Measurements from ENCODE around the gene CHPT1. TPM values are rescaled to one million over a fixed set of nuclear protein-coding genes. Genes with fewer than 3 reads are reported as not detected.
A peak's percentile ranks its signal among the peaks of the same experiment; 100 is the strongest.
"Not testable (repeated sequence)": the region's sequence is repeated elsewhere in the genome, so short reads cannot be mapped to it uniquely, and the experiment has no call there.

The CHPT1 gene
- polyA plus RNA-seq, 4 donors, result 37.9 to 60.6 (median 45.3) TPM

- no peak for DNase-seq (ENCODE audit: low read depth in 4 of 4, low spot score in 3 of 4)
Observed at GRCh38 chr12:101714877-101715444, 17.5 kb downstream of the CHPT1 start.

GRCh38 chr12:101719566-101719965 lies 22.1 kb downstream of the CHPT1 start:
- no peak for DNase-seq (ENCODE audit: low read depth in 4 of 4, low spot score in 3 of 4)

- no peak for DNase-seq (ENCODE audit: low read depth in 4 of 4, low spot score in 3 of 4)
Observed at GRCh38 chr12:101720118-101720517, 22.7 kb downstream of the CHPT1 start.

GRCh38 chr12:101722392-101722791 lies 25.0 kb downstream of the CHPT1 start:
- no peak for DNase-seq (ENCODE audit: low read depth in 4 of 4, low spot score in 3 of 4)

GRCh38 chr12:101727098-101727497 lies 29.7 kb downstream of the CHPT1 start:
- DNase-seq (ENCODE audit: low read depth in 4 of 4, low spot score in 3 of 4), result no peak

GRCh38 chr12:101729842-101730241 lies 32.4 kb downstream of the CHPT1 start:
- no peak for DNase-seq (ENCODE audit: low read depth in 4 of 4, low spot score in 3 of 4)

- no peak for DNase-seq (ENCODE audit: low read depth in 4 of 4, low spot score in 3 of 4)
Observed at GRCh38 chr12:101732318-101732717, 34.9 kb downstream of the CHPT1 start.

GRCh38 chr12:101733166-101733565 lies 35.7 kb downstream of the CHPT1 start:
- DNase-seq (ENCODE audit: low read depth in 4 of 4, low spot score in 3 of 4), result no peak

- not testable (repeated sequence) for DNase-seq (ENCODE audit: low read depth in 4 of 4, low spot score in 3 of 4)
Observed at GRCh38 chr12:101734482-101734881, 37.0 kb downstream of the CHPT1 start.

GRCh38 chr12:101737476-101737875 lies 40.0 kb downstream of the CHPT1 start:
- no peak for DNase-seq (ENCODE audit: low read depth in 4 of 4, low spot score in 3 of 4)

- DNase-seq (ENCODE audit: low read depth in 4 of 4, low spot score in 3 of 4), result no peak
Observed at GRCh38 chr12:101738920-101739665, 41.7 kb downstream of the CHPT1 start, which contains the start of gene SYCP3. Gene SYCP3 (minus strand): TSS chr12:101739462. CDS start chr12:101737935, 1,527 bp downstream.

- DNase-seq (ENCODE audit: low read depth in 4 of 4, low spot score in 3 of 4), result no peak
Observed at GRCh38 chr12:101740566-101740965, 43.1 kb downstream of the CHPT1 start.

- no peak for DNase-seq (ENCODE audit: low read depth in 4 of 4, low spot score in 3 of 4)
Observed at GRCh38 chr12:101740980-101741379, 43.5 kb downstream of the CHPT1 start.

- DNase-seq (ENCODE audit: low read depth in 4 of 4, low spot score in 3 of 4), result no peak
Observed at GRCh38 chr12:101743242-101743641, 45.8 kb downstream of the CHPT1 start.

GRCh38 chr12:101743724-101744472 lies 46.5 kb downstream of the CHPT1 start:
- DNase-seq (ENCODE audit: low read depth in 4 of 4, low spot score in 3 of 4), result no peak

GRCh38 chr12:101745481-101745880 lies 48.0 kb downstream of the CHPT1 start:
- DNase-seq (ENCODE audit: low read depth in 4 of 4, low spot score in 3 of 4), result no peak

- DNase-seq (ENCODE audit: low read depth in 4 of 4, low spot score in 3 of 4), result no peak
Observed at GRCh38 chr12:101746196-101746595, 48.8 kb downstream of the CHPT1 start.

- DNase-seq (ENCODE audit: low read depth in 4 of 4, low spot score in 3 of 4), result peak in 1 of 4 donors; percentile 8
Observed at GRCh38 chr12:101746661-101747060, 49.2 kb downstream of the CHPT1 start.

- DNase-seq (ENCODE audit: low read depth in 4 of 4, low spot score in 3 of 4), result no peak
Observed at GRCh38 chr12:101747697-101748096, 50.3 kb downstream of the CHPT1 start.

GRCh38 chr12:101748907-101749306 lies 51.5 kb downstream of the CHPT1 start:
- DNase-seq (ENCODE audit: low read depth in 4 of 4, low spot score in 3 of 4), result no peak

- DNase-seq (ENCODE audit: low read depth in 4 of 4, low spot score in 3 of 4), result no peak
Observed at GRCh38 chr12:101749657-101750056, 52.2 kb downstream of the CHPT1 start.

- no peak for DNase-seq (ENCODE audit: low read depth in 4 of 4, low spot score in 3 of 4)
Observed at GRCh38 chr12:101750152-101750551, 52.7 kb downstream of the CHPT1 start.

Data from left renal pelvis (tissue), 4 donors.